Germinal center (tissue), 1 donor: Measurements from ENCODE around the gene GNMT.

Experiments
- DNase-seq: peaks from one replicate; pipeline ENCODE4 v3.0.0; 2012; ENCODE audit warnings: mixed read lengths, low spot score

Gene GNMT

GRCh38 chr6:43013097-43013842 lies 52.7 kb downstream of the GNMT start:
- DNase-seq = no peak
